GM12878 (cell line): ENCODE measurements around the gene COL17A1. TPM values are rescaled to one million over a fixed set of nuclear protein-coding genes. Genes with fewer than 3 reads are reported as not detected.
A peak's percentile ranks its signal among the peaks of the same experiment; 100 is the strongest.

Experiments used
- BACH1 ChIP-seq: fragments of 450-650 bp; IDR thresholded peaks from 2 replicates; pipeline ENCODE4 v1.6.1; 2017; ENCODE audit warnings: mild to moderate bottlenecking, borderline replicate concordance
- CBX3 ChIP-seq: fragments of 200-600 bp; sonication (generic); IDR thresholded peaks from 2 replicates; pipeline ENCODE4 v1.6.1; 2016; ENCODE audit warnings: low read depth, borderline replicate concordance
- CBX5 ChIP-seq: sonication (generic); IDR thresholded peaks from 2 replicates; pipeline ENCODE4 v1.6.1; 2016; ENCODE audit warnings: low read depth, moderate library complexity, mild to moderate bottlenecking, inconsistent platforms
- CHD2 ChIP-seq: IDR thresholded peaks from 2 replicates; pipeline ENCODE4 v1.6.1; 2011; ENCODE audit warnings: low read depth, low read length, improper control_type of control experiment, borderline replicate concordance
- E2F4 ChIP-seq: IDR thresholded peaks from 2 replicates; pipeline ENCODE4 v1.6.1; 2012; ENCODE audit warnings: low read depth, low read length, improper control_type of control experiment
- EED ChIP-seq: sonication (generic); IDR thresholded peaks from 2 replicates; pipeline ENCODE4 v1.6.1; 2016; ENCODE audit warnings: antibody characterized with exemption, low read depth
- ELK1 ChIP-seq: IDR thresholded peaks from 2 replicates; pipeline ENCODE4 v1.6.1; 2012; ENCODE audit warnings: low read depth, low read length, improper control_type of control experiment
- ETV6 ChIP-seq, 2 experiments: fragments of 450-650 bp in 1 of 2; IDR thresholded peaks in 1 of 2; conservative IDR thresholded peaks in 1 of 2; 2 replicates each; pipeline ENCODE4 v1.6.1; 2014; ENCODE audit warnings: antibody characterized with exemption in 1 of 2, borderline replicate concordance in 1 of 2, low read depth in 1 of 2, mild to moderate bottlenecking in 1 of 2, moderate library complexity in 1 of 2
- EZH2 ChIP-seq: IDR thresholded peaks from 2 replicates; pipeline ENCODE4 v1.6.1; 2012; ENCODE audit warnings: low read depth, mild to moderate bottlenecking, control low read depth, inconsistent platforms, low read length, borderline replicate concordance; ENCODE audit not compliant: control insufficient read depth
- GABPA ChIP-seq: IDR thresholded peaks from 2 replicates; pipeline ENCODE4 v1.6.1; 2014; ENCODE audit warnings: antibody characterized with exemption, low read depth, mild to moderate bottlenecking, inconsistent platforms
- HDGF ChIP-seq: fragments of 450-650 bp; IDR thresholded peaks from 2 replicates; pipeline ENCODE4 v1.6.1; 2016; ENCODE audit warnings: antibody characterized with exemption
- IKZF2 ChIP-seq, 2 experiments: fragments of 450-650 bp; IDR thresholded peaks; 2 replicates each; pipeline ENCODE4 v1.6.1; 2017; ENCODE audit warnings: mild to moderate bottlenecking in 2 of 2, moderate library complexity in 2 of 2
- IRF4 ChIP-seq: IDR thresholded peaks from 2 replicates; pipeline ENCODE4 v1.6.1; 2011; ENCODE audit warnings: low read depth, low read length
- IRF5 ChIP-seq: fragments of 450-650 bp; IDR thresholded peaks from 2 replicates; pipeline ENCODE4 v1.6.1; 2017; ENCODE audit warnings: borderline replicate concordance
- NRF1 ChIP-seq: conservative IDR thresholded peaks from 2 replicates; pipeline ENCODE4 v1.6.1; 2011; ENCODE audit warnings: mild to moderate bottlenecking, low read depth, low read length, improper control_type of control experiment
- SMAD5 ChIP-seq: IDR thresholded peaks from 2 replicates; pipeline ENCODE4 v1.6.1; 2016; ENCODE audit warnings: antibody characterized with exemption, low read depth
- STAT1 ChIP-seq: fragments of 450-650 bp; conservative IDR thresholded peaks from 2 replicates; pipeline ENCODE4 v1.6.1; 2014; ENCODE audit warnings: antibody characterized with exemption, mild to moderate bottlenecking
- TARDBP ChIP-seq: IDR thresholded peaks from 2 replicates; pipeline ENCODE4 v1.6.1; 2016; ENCODE audit warnings: borderline replicate concordance
- TCF12 ChIP-seq: IDR thresholded peaks from 2 replicates; pipeline ENCODE4 v1.6.1; 2011; ENCODE audit warnings: low read depth, mild to moderate bottlenecking, low read length
- WRNIP1 ChIP-seq: IDR thresholded peaks from 2 replicates; pipeline ENCODE4 v1.6.1; 2011; ENCODE audit warnings: low read depth, low read length, improper control_type of control experiment, borderline replicate concordance
- polyA plus RNA-seq, 11 experiments: library from polyadenylated mRNA; depleted of rRNA in 4 of 11; unstranded in 6 of 11; stranded (reverse) in 5 of 11; fragments of >200 nt; fragmentation: Nextera tagmentation in 4 of 11; fragmentation: Illumina TruSeq in 1 of 11; extraction: Ambion mirVana in 4 of 11; extraction: Trizol in 1 of 11; gene quantifications; 1 replicate in 1 of 11; 2 replicates in 10 of 11; pipeline versions ENCODE4 v1.2.1 to v1.2.3, GENCODE V29; 2011 to 2016; ENCODE audit warnings: inconsistent platforms in 2 of 11, missing spikeins in 2 of 11, low read depth in 1 of 11
- total RNA-seq, 4 experiments: library from RNA; depleted of rRNA in 3 of 4; stranded (reverse); fragments of >200 nt in 3 of 4; fragmentation: Illumina TruSeq in 1 of 4; extraction: Trizol in 1 of 4; gene quantifications; 2 replicates each; pipeline versions ENCODE4 v1.2.1 to v1.2.3, GENCODE V29; 2013 to 2021
- TF ChIP-seq, protein P1 (sequence below): IDR thresholded peaks from 2 replicates; pipeline ENCODE4 v1.6.1; 2011; ENCODE audit warnings: low read depth, mild to moderate bottlenecking, low read length, moderate library complexity, borderline replicate concordance; ENCODE audit errors: extremely low read depth
- TF ChIP-seq, protein P2 (sequence below): IDR thresholded peaks from 2 replicates; pipeline ENCODE4 v1.6.1; 2011; ENCODE audit warnings: borderline replicate concordance, low read depth, mild to moderate bottlenecking, moderate library complexity, low read length; ENCODE audit not compliant: insufficient read depth, poor library complexity, severe bottlenecking
- TF ChIP-seq, protein P3 (sequence below): fragments of 450-650 bp; IDR thresholded peaks from 2 replicates; pipeline ENCODE4 v1.6.1; 2016; ENCODE audit warnings: mild to moderate bottlenecking

COL17A1 gene
- total and polyA plus RNA-seq, 10 of the 15 experiments (the other 5 are each of a cell fraction or from before 2014, with no cell fraction given) = 0.08 to 0.22 TPM; not detected in 8

GRCh38 chr10:104122225-104123107 lies 36.8 kb upstream of the COL17A1 start (continued):
- no peak for TF ChIP-seq CHD2
- TF ChIP-seq NRF1 = no peak
- TF ChIP-seq GABPA = 0 out of 2 replicates have a peak, but pooled peaks have one; percentile 6
- no peak for TF ChIP-seq CBX5
- no peak for TF ChIP-seq EZH2
- no peak for TF ChIP-seq IRF4
- no peak; a peak in 1 of 4 replicates for TF ChIP-seq IKZF2 (IDR thresholded peaks at IDR 0.05)
- TF ChIP-seq ETV6 (conservative IDR thresholded peaks at IDR 0.05 in 1 of 2, IDR thresholded peaks at IDR 0.05 in 1 of 2; ENCODE audit: borderline replicate concordance in 1 of 2, low read depth in 1 of 2) = no peak
- TF ChIP-seq, protein P1, sequence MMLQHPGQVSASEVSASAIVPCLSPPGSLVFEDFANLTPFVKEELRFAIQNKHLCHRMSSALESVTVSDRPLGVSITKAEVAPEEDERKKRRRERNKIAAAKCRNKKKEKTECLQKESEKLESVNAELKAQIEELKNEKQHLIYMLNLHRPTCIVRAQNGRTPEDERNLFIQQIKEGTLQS = no peak
- peak; percentile 86; the same call in 1 of the 2 replicates for TF ChIP-seq STAT1
- TF ChIP-seq TCF12 = 0 out of 2 replicates have a peak, but pooled peaks have one; percentile 68
- no peak for TF ChIP-seq HDGF
- TF ChIP-seq, protein P2, sequence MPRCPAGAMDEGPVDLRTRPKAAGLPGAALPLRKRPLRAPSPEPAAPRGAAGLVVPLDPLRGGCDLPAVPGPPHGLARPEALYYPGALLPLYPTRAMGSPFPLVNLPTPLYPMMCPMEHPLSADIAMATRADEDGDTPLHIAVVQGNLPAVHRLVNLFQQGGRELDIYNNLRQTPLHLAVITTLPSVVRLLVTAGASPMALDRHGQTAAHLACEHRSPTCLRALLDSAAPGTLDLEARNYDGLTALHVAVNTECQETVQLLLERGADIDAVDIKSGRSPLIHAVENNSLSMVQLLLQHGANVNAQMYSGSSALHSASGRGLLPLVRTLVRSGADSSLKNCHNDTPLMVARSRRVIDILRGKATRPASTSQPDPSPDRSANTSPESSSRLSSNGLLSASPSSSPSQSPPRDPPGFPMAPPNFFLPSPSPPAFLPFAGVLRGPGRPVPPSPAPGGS = no peak
- TF ChIP-seq, protein P3, sequence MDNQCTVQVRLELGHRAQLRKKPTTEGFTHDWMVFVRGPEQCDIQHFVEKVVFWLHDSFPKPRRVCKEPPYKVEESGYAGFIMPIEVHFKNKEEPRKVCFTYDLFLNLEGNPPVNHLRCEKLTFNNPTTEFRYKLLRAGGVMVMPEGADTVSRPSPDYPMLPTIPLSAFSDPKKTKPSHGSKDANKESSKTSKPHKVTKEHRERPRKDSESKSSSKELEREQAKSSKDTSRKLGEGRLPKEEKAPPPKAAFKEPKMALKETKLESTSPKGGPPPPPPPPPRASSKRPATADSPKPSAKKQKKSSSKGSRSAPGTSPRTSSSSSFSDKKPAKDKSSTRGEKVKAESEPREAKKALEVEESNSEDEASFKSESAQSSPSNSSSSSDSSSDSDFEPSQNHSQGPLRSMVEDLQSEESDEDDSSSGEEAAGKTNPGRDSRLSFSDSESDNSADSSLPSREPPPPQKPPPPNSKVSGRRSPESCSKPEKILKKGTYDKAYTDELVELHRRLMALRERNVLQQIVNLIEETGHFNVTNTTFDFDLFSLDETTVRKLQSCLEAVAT = peak; percentile 15
- no peak for TF ChIP-seq TARDBP
- no peak for TF ChIP-seq WRNIP1
- no peak; the same call in 1 of the 2 replicates for TF ChIP-seq E2F4
- no peak for TF ChIP-seq ELK1
- no peak for TF ChIP-seq SMAD5
- no peak for TF ChIP-seq CBX3
- TF ChIP-seq EED = no peak
- TF ChIP-seq BACH1 = no peak
- TF ChIP-seq IRF5 = no peak
